KMS-11 (cell line): Measurements from ENCODE around the gene DIPK1B.

Experiments used
- H2AFZ ChIP-seq: fragments of 200-600 bp; sonication (generic); 2 replicates; pipeline ENCODE4 v1.6.1; 2016; ENCODE audit warnings: antibody characterized with exemption, mixed run types, low read depth
- H3K27ac ChIP-seq: fragments of 200-600 bp; sonication (generic); 2 replicates; pipeline ENCODE4 v1.6.1; 2016; ENCODE audit warnings: mild to moderate bottlenecking, mixed run types
- H3K27me3 ChIP-seq: fragments of 200-600 bp; sonication (generic); 2 replicates; pipeline ENCODE4 v1.6.1; 2017; ENCODE audit warnings: mild to moderate bottlenecking, low read depth, mixed run types, moderate library complexity; ENCODE audit not compliant: insufficient read depth
- H3K36me3 ChIP-seq: fragments of 200-600 bp; sonication (generic); 2 replicates; pipeline ENCODE4 v1.6.1; 2017; ENCODE audit warnings: mild to moderate bottlenecking, mixed run types; ENCODE audit not compliant: insufficient read depth
- H3K4me1 ChIP-seq: fragments of 200-600 bp; sonication (generic); 2 replicates; pipeline ENCODE4 v1.6.1; 2016; ENCODE audit warnings: mild to moderate bottlenecking, low read depth, mixed run types; ENCODE audit not compliant: poor library complexity, severe bottlenecking
- H3K4me2 ChIP-seq: fragments of 200-600 bp; sonication (generic); 2 replicates; pipeline ENCODE4 v1.7.0; 2016; ENCODE audit warnings: mild to moderate bottlenecking, mixed run types
- H3K4me3 ChIP-seq: fragments of 200-600 bp; sonication (generic); IDR thresholded peaks from 2 replicates; pipeline ENCODE4 v1.6.1; 2017; ENCODE audit warnings: low read depth, low read length, mixed read lengths; ENCODE audit not compliant: insufficient read depth
- H3K79me2 ChIP-seq: fragments of 200-600 bp; sonication (generic); 2 replicates; pipeline ENCODE4 v1.6.1; 2016; ENCODE audit warnings: low read depth, mixed run types; ENCODE audit not compliant: insufficient read depth
- H3K9ac ChIP-seq: fragments of 200-600 bp; sonication (generic); 2 replicates; pipeline ENCODE4 v1.6.1; 2016; ENCODE audit warnings: mild to moderate bottlenecking, mixed run types
- H4K20me1 ChIP-seq: fragments of 200-600 bp; sonication (generic); 2 replicates; pipeline ENCODE4 v1.6.1; 2016; ENCODE audit warnings: mild to moderate bottlenecking, mixed run types; ENCODE audit not compliant: insufficient read depth
- TF ChIP-seq, protein P1 (sequence below): fragments of 200-600 bp; sonication (generic); conservative IDR thresholded peaks from 2 replicates; pipeline ENCODE4 v1.6.1; 2017; ENCODE audit warnings: low read depth, mild to moderate bottlenecking, antibody characterized with exemption, low read length, moderate library complexity, mixed read lengths

The DIPK1B gene

DNA sequence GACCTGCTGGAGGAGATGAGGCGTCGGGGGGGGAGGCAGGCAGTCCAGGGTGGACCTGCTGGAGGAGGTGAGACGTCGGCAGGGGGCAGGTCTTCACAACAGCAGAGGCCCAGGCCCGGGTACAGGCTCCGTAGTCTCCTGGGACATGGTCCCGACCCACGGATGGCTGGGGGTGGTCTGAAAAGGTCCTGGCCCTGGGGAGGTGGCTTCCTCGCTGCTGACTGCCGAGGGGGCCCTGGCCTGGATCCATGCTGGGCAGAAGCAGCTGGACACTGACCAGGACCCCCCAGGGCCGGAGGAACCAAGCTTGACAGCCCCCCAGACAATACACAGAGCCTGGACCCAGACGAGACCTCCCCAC is 41.1 kb upstream of the DIPK1B start:
- no peak overlapping the region for H3K27ac ChIP-seq
- H3K4me2 ChIP-seq, result no peak overlapping the region
- no peak overlapping the region for H3K9ac ChIP-seq
- H2AFZ ChIP-seq, result no peak overlapping the region
- H3K79me2 ChIP-seq, result no peaks in the 10 kb centered on the region
- no peak overlapping the region for H3K4me3 ChIP-seq
- peaks cover 5% of the 10 kb centered on the region for H3K4me1 ChIP-seq
- TF ChIP-seq, protein P1, sequence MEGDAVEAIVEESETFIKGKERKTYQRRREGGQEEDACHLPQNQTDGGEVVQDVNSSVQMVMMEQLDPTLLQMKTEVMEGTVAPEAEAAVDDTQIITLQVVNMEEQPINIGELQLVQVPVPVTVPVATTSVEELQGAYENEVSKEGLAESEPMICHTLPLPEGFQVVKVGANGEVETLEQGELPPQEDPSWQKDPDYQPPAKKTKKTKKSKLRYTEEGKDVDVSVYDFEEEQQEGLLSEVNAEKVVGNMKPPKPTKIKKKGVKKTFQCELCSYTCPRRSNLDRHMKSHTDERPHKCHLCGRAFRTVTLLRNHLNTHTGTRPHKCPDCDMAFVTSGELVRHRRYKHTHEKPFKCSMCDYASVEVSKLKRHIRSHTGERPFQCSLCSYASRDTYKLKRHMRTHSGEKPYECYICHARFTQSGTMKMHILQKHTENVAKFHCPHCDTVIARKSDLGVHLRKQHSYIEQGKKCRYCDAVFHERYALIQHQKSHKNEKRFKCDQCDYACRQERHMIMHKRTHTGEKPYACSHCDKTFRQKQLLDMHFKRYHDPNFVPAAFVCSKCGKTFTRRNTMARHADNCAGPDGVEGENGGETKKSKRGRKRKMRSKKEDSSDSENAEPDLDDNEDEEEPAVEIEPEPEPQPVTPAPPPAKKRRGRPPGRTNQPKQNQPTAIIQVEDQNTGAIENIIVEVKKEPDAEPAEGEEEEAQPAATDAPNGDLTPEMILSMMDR, result no peak
- no peaks in the 10 kb centered on the region for H4K20me1 ChIP-seq
- H3K27me3 ChIP-seq, result peaks cover 36% of the 10 kb centered on the region
- no peaks in the 10 kb centered on the region for H3K36me3 ChIP-seq

DNA sequence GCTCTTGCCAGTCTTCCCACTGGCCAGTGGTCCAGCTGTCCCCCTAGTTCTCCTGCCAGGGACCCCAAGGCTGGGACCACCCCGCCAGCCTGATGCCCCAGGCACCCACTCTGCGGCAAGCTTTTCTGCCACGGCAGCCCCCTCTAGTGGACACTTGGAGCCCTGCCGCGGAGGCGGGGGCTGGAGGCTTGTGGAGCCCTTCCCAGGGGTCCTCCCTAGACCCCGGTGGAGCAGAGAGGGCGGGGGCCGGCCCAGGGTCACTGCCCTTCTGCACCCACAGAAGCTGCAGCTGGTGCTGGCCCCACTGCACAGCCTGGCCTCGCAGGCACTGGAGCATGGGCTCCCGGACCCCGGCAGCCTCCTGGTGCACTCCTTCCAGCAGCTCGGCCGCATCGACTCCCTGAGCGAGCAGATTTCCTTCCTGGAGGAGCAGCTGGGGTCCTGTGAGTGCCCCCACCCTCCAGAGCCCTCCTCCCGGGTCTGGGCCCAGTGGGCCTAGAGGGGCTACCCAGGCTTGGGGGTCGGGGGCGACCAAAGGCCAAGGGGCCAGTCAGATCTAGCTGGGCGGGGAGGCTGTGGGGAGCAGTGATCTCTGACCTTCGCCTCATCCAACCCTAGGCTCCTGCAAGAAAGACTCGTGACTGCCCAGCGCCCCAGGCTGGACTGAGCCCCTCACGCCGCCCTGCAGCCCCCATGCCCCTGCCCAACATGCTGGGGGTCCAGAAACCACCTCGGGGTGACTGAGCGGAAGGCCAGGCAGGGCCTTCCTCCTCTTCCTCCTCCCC is 40.5 kb upstream of the DIPK1B start:
- no peaks in the 10 kb centered on the region for H3K79me2 ChIP-seq
- no peak overlapping the region for H3K4me3 ChIP-seq
- peaks cover 30% of the 10 kb centered on the region for H3K27me3 ChIP-seq
- no peak overlapping the region for H3K4me2 ChIP-seq
- H4K20me1 ChIP-seq, result no peaks in the 10 kb centered on the region
- no peak overlapping the region for H3K27ac ChIP-seq
- H3K4me1 ChIP-seq, result peaks cover 5% of the 10 kb centered on the region
- H3K9ac ChIP-seq, result no peak overlapping the region
- TF ChIP-seq, protein P1, result peak; percentile 91
- H2AFZ ChIP-seq, result no peak overlapping the region
- H3K36me3 ChIP-seq, result no peaks in the 10 kb centered on the region

DNA sequence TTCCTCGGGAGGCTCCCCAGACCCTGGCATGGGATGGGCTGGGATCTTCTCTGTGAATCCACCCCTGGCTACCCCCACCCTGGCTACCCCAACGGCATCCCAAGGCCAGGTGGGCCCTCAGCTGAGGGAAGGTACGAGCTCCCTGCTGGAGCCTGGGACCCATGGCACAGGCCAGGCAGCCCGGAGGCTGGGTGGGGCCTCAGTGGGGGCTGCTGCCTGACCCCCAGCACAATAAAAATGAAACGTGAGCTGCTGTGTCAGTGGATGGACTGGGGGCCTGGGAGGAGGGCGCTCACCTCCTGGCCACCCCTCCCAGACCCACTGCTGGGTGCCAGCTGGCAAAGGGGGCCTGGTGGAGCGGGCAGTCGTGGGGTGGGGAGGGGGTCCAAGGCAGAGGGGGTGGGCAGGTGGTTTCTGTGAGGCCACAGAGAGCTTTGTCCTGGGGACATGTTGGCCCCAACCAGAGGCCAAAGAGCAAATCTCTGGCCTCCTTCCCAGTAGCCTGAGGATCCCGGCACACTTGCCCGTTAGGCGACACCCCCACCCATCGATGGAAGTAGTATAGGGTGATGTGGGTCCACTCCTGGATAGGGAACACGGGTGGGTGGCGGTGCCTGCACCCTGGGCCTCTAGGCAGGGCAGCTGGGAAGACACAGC is 39.8 kb upstream of the DIPK1B start:
- Histone ChIP-seq H2AFZ (no peak overlapping the region), H3K4me3 (no peak overlapping the region), H4K20me1 (no peaks in the 10 kb centered on the region), H3K27me3 (peaks cover 23% of the 10 kb centered on the region), H3K27ac (no peak overlapping the region), H3K79me2 (no peaks in the 10 kb centered on the region), H3K4me2 (no peak overlapping the region), H3K36me3 (no peaks in the 10 kb centered on the region), H3K4me1 (peaks cover 5% of the 10 kb centered on the region), H3K9ac (no peak overlapping the region)
- TF ChIP-seq, protein P1, result no peak

DNA sequence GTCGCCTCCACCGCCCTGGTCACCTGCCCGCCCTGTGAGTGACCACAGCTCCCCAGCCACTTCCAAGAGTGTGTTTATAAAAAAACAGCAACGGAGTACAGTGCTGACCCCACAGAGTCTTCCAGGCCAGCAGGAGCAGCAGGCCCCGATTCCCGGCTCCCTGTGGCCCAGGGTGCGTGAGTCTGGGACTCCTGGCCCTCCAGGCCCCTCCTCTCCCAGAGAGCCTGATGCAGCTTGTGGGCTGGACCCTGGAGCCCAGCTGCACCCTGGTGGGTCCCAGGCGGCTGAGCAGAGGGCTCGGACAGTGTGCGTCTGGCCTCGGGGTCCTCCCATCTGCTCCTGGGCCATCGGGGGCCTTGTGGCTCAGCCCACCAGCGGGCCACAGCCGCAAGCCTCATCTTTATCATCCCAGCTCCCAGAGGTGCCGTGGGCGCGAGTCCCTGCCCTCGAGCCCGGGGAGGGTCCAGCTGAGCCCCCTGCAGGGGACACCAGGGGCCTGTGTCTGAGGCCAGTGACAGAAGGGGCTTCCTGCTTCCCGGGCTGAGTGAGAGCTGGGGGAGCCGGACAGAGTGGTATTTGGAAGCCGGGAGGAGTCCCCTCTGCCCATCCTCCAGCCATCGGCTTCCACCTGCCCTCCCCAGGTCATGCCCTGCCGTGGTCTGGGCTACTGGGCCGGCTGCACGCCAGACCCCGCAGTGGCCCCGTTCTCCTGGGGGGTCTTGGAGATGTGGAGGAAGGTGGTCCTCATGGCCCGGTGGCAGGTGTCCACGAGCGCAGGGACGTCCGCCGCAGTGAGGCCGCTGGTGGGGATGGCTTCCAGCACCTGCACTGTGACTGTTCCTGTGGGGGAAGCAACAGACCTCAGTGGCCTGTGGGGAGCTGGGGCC is 39.0 kb upstream of the DIPK1B start:
- no peaks in the 10 kb centered on the region for H3K79me2 ChIP-seq
- H3K36me3 ChIP-seq, result no peaks in the 10 kb centered on the region
- no peaks in the 10 kb centered on the region for H4K20me1 ChIP-seq
- no peak overlapping the region for H3K27ac ChIP-seq
- no peak overlapping the region for H3K4me2 ChIP-seq
- H3K4me1 ChIP-seq, result peaks cover 5% of the 10 kb centered on the region
- no peak overlapping the region for H3K9ac ChIP-seq
- TF ChIP-seq, protein P1, result no peak
- no peak overlapping the region for H3K4me3 ChIP-seq
- H3K27me3 ChIP-seq, result peaks cover 16% of the 10 kb centered on the region; the same call in 1 of the 2 replicates
- no peak overlapping the region for H2AFZ ChIP-seq
